Measurements from ENCODE around the gene NDUFB3.
"Not testable (repeated sequence)": the region's sequence is repeated elsewhere in the genome, so short reads cannot be mapped to it uniquely, and the experiment has no call there.

The NDUFB3 gene

DNA sequence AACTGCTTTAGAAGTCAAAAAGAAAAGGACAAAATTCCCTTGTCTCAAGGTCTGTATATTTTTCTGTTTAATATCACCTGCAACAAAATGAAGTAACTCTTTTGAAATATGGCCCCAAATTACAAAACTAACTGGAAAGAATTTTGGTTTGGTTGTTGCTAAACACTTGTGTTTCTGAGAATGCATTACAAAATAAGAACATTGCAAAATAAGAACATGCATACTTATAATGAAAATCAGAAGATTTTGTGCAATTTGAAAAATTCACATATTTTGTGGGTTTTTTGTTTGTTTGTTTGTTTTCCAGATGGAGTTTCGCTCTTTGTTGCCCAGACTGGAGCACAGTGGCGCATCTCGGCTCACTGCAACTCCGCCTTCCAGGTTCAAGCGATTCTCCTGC, 21.8 kb downstream of the NDUFB3 start:
- no peak for DNase-seq (ENCODE audit: low read depth, low spot score)

- no peak for DNase-seq (ENCODE audit: low read depth, low spot score)
These were observed 28.7 kb downstream of the NDUFB3 start for GRCh38 chr2:201100497-201100896.

DNA sequence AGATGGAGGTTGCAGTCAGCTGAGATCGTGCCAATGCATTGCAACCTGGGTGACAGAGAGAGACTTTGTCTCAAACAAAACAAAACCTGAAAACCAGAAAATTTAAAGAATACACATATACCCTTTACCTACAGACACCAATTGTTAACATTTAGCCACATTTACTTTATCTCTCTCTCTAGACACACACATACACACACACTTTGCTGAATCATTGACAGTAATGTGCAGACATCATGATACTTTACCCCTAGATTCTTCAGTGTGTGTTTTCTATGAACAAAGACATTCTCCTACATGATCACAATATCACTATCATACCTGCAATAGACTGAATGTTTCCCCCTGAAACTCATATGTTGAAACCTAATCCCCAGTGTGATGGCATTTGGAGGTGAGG, 34.0 kb downstream of the NDUFB3 start:
- DNase-seq (ENCODE audit: low read depth, low spot score): no peak

DNA sequence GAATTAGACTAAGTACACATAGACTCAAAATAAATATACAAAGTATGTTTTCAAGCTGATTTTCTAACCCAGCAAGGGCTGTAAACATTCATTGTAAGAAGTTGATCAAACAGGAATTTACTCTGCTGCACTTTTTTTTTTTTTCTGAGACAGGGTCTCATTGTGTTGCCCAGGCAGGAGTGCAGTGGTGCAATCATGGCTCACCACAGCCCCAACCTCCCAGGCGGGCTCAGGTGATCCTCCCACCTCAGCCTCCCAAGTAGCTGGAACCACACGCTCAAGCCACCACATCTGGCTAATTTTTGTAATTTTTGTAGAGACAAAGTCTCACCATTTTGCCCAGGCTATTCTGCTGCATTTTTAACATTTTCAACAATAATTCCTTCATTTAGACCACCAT, 35.8 kb downstream of the NDUFB3 start:
- DNase-seq (ENCODE audit: low read depth, low spot score): no peak

DNA sequence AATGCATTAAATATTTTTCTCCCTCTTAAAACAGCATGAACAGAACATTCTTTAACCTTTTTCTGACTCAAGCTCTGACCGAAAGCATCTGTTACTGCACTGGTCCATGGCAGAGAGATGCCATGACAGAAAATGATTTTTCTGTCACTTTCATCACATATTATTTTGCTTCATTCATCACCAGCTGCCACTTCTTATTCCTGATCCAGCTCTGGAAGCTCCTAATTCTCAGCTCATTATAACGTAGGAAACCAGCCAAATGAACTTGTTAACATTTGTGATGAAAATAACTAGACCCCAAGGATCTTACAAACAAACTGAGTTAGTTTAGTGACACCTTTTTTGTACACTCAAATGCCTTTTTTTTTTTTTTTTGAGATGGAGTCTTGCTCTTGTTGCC, 36.5 kb downstream of the NDUFB3 start:
- no peak for DNase-seq (ENCODE audit: low read depth, low spot score)

DNA sequence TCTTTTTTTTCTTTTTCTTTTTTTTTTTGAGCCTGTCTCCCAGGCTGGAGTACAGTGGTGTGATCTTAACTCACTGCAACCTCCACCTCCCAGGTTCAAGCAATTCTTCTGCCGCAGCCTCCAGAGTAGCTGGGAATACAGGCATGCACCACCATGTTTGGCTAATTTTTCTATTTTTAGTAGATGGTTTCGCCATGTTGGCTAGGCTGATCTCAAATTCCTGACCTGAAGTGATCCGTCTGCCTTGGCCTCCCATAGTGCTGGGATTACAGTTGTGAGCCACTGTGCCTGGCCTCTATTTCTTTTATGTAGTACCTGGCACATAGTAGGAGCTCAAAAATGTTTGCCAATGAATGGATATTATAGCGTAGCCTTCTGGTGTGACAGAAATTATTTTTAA, 37.4 kb downstream of the NDUFB3 start:
- DNase-seq (ENCODE audit: low read depth, low spot score): no peak

GRCh38 chr2:201110615-201111014, 38.8 kb downstream of the NDUFB3 start:
- DNase-seq (ENCODE audit: low read depth, low spot score): no peak

- no peak for DNase-seq (ENCODE audit: low read depth, low spot score)
These were observed 39.3 kb downstream of the NDUFB3 start for GRCh38 chr2:201111096-201111495.

DNA sequence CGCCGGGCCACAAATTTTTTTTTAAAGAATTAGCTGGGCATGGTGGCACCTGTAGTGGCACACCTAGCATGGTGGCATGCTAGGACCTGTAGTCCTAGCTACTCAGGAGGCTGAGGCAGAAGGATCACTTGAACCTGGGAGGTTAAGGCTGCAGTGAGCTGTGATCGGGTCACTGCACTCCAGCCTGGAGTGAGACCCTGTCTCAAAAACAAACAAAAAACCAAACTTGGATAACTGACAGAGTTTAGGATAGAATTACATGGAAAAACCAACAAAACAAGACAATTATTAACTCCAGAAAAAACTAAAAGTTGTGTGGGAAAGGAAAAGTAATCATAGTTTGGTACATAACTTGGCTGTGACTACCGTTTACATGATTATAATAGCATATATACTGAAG, 42.5 kb downstream of the NDUFB3 start:
- no peak for DNase-seq (ENCODE audit: low read depth, low spot score)

GRCh38 chr2:201114846-201115245, 43.0 kb downstream of the NDUFB3 start:
- no peak for DNase-seq (ENCODE audit: low read depth, low spot score)

GRCh38 chr2:201116115-201116958, 44.5 kb downstream of the NDUFB3 start, which contains the start of gene CFLAR:
CFLAR (plus strand) TSS chr2:201116164; CDS start chr2:201129866, 13,702 bp downstream.
- no peak for DNase-seq (ENCODE audit: low read depth, low spot score)

DNA sequence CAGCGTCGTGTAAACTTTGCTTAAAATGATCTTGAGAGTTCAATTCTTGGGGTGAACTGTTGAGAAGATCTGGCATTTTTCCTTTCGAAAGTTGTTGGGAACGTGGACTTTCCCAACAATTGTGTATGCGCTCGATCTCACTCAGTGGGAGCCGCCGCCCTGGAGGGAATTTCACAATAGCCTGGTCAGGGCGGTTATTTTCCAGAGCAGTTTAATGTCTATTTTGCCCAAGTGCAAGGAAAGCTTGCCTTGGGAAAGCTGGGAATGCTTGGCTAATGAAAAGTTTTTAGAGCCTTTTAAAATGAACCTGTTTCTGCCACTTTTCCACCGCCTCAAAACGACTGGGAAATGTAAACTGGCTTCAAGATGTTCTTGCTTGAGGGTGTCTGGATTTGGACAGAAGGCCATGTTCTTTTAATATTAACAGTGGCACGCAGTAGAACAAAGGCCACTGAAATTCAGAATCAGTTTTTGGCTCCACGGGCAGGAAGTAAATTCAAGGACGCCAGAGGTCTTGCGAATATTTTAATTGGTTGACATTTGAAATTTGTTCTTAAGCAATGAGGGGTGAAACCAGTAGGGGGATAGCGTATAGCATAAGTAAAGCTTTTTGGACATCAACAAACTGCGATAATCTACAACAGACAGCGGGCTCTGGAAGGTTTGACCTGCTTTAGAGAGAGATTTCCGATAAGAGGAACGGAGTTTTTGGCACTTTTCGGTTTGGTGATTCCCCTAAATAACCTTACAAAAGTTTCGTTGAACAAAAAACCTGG, 45.3 kb downstream of the NDUFB3 start:
- DNase-seq (ENCODE audit: low read depth, low spot score): no peak

- DNase-seq (ENCODE audit: low read depth, low spot score): not testable (repeated sequence)
These were observed 45.9 kb downstream of the NDUFB3 start for GRCh38 chr2:201117735-201118094.

GRCh38 chr2:201118121-201118960, 46.5 kb downstream of the NDUFB3 start:
- no peak for DNase-seq (ENCODE audit: low read depth, low spot score)

DNA sequence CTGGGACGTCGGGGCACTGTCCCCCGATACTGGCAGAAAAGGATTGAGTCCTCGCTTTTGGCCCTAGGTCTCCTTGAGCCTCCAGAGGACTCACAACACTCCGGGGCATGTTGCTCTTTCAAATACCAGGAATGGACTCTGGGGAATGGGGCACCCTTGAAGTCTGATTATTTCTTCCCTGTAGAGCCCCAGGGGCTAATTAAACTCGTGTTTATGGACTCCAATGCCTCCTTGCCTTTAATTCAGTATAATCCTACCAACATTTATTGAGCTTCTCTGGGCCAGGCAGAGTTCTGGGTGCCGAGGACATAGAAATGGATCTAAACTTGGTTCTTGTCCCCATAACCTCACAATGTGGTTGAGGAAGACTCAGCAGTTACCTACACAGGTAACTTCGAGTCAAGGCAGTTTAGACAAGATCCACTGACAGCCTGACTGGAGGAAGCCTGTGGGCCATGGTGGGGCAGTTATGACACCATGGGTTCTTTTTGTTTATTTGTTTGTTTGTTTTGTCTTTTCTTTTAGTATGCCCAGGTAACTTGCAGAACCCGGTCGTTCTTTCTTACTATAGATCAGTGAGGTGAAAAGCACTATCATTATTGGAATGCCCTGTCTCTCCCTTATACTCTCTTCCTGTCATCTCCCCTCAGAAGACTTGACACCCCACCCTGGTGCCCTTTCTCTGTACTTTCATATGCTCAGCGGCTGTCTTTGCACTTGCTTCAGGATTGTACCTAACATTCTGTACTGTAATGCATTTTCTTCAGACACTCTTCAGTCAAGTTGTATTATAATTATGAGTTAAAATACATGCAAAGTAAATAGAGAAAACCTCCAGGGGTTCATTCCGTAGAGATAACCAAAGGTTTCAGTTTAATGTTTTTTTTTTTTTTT, 47.4 kb downstream of the NDUFB3 start:
- DNase-seq (ENCODE audit: low read depth, low spot score): no peak

DNA sequence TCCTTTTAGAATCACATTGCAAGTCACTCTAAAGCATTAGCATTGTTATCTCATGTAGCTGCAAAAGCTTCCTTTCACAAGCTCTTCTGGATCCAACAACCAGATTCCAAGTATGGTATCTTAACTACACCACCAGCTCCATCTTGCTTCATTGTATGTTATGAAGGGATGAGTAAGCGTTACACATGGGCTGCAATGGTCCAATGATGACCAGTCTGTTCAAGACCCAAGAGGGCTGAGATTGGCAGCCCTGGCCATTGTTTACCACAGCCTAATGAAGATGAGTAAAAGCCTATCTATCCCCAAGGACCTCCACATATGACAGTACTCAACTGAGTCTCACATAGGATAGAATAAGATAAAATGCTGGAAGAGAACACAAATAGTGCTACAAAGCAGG, 50.5 kb downstream of the NDUFB3 start:
- DNase-seq (ENCODE audit: low read depth, low spot score): no peak

GRCh38 chr2:201126308-201127151, 54.7 kb downstream of the NDUFB3 start:
- DNase-seq (ENCODE audit: low read depth, low spot score): no peak

- DNase-seq (ENCODE audit: low read depth, low spot score): no peak
These were observed 55.3 kb downstream of the NDUFB3 start for GRCh38 chr2:201127152-201127511.

DNA sequence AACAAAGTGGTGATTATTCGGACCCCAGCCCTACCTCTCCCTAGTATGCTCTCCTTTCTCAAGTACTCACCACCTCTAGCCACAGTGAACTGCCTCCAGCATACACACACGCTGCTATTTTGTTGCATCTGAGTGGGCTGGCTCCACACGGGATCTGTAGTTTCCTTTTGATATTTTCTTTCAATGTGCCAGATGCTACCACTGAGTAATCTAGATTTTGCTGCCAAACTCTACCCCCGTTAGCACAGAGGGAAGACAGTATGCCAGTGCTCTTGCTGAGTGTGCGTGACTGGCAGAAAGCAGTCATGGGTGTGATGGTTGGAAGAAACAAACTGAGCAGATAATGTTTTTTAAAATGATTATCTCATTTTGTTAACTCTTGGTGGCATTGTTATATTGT, 55.8 kb downstream of the NDUFB3 start:
- DNase-seq (ENCODE audit: low read depth, low spot score): no peak

DNA sequence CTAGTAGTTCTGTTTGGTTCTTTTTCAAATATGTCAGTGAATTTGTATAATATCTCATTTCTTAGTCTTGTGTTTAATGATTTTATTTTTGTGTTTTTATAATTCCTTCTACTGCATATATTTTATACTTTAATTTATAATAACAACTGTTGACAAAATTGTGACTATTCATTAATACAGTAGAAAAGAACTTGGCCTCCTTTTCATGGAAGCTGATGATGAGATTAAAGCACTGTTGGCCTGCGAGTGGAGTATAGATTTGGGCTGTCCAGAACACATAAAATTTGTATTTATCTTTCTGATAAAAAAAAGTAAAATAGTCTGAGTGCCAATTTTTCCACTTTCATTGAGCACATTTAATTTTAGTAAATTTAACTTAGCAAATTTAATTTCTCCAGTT, 56.2 kb downstream of the NDUFB3 start:
- no peak for DNase-seq (ENCODE audit: low read depth, low spot score)

Measured in iPS DF 19.7 (cell line).